ENCODE results near the gene MDM2.

MDM2 gene

DNA sequence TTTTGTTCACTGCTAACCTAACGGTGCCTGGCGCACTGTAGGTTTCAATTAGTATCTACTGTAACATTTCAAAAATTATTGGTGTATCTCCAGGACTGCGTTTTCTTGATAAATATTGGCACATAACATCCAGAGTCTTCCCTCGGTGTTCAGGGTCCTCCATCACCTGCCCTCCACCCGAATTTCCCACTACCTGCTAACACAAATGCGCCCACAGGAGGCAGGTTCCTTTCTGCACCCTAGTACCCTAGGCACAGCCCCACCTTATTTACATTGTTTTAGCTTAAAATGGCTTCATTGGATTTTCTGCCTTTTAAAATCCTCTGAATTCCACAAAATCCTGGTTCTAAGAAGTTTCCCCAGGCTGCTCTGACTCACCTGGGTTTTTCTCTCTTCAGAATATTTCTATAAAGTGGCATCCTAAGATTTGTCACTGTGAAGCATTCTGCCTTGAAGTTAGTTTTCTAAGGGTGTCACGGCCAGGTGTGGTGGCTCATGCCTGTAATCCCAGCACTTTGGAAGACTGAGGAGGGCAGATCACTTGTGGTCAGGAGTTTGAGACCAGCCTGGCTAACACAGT, 86.4 kb downstream of the MDM2 start:
- H3K27me3 Mint-ChIP-seq = peaks cover 12% of the 10 kb centered on the region
- no peaks in the 10 kb centered on the region for H3K9me3 Mint-ChIP-seq
- peaks cover 9% of the 10 kb centered on the region for H3K36me3 Mint-ChIP-seq (ENCODE audit: low read depth)
- H3K4me1 Mint-ChIP-seq (ENCODE audit: low read depth) = peaks cover 22% of the 10 kb centered on the region
- no peak overlapping the region for H3K4me3 Mint-ChIP-seq
- no peak overlapping the region for H3K27ac Mint-ChIP-seq

DNA sequence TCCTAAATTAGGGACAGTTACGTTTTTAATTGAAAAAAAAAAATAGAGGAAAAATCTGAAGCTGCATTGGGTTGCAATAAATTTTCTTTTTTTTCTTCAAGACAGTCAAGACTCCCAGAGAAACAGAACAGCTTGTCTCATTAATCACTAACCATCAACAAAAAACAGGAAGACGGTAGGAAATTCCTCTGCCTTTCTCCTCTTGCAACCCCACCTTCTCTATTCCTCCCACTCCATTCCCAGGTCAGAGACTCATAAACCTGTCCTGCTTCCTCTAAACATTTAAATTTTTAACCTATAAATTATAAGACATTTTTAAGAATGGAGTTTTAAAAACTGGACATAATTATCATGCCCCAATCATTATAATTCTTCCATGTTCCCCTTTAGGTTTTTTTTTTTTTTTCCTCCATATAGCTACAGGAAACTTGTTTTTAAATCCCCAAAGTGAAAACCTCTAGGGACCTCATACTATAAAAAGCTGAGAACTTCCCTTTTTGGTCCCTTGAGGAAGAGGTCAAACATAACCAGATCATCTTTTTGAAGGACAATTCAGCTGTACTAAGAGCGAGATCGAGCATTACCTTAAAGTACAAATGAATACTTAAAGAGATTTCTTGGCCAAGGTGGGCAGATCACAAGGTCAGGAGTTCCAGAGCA, 89.0 kb downstream of the MDM2 start:
- no peak overlapping the region for H3K4me3 Mint-ChIP-seq
- H3K27me3 Mint-ChIP-seq = peaks cover 23% of the 10 kb centered on the region
- H3K36me3 Mint-ChIP-seq (ENCODE audit: low read depth) = peaks cover 9% of the 10 kb centered on the region
- H3K4me1 Mint-ChIP-seq (ENCODE audit: low read depth) = peaks cover 7% of the 10 kb centered on the region
- no peak overlapping the region for H3K27ac Mint-ChIP-seq
- no peaks in the 10 kb centered on the region for H3K9me3 Mint-ChIP-seq

DNA sequence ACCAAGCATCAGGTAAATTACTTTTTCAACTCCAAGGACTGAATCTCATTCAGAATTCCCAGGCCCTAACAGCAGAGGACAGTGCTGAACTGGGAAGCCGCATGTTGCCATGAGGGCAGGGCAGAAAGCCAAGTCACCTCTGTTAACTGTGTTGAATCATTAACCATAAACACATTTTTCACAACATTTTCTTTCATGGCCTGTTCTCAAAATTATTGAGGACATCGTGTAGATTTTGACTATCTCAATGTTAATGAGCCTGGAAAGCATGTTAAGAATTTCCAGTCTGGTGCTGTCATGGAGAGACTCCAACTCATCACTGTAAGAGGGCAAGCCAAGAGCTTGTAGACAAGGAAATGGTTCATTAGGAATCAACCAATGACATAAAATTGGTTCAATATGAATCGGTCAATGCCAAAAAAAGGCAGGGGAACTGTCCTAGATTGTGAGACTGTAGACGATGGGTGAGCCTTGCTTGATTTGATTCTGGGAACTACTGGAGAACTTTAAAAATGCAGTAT, 91.3 kb downstream of the MDM2 start:
- H3K27me3 Mint-ChIP-seq = peaks cover 18% of the 10 kb centered on the region
- H3K27ac Mint-ChIP-seq = no peak overlapping the region
- H3K36me3 Mint-ChIP-seq (ENCODE audit: low read depth) = peaks cover 9% of the 10 kb centered on the region
- H3K4me1 Mint-ChIP-seq (ENCODE audit: low read depth) = peaks cover 7% of the 10 kb centered on the region
- H3K9me3 Mint-ChIP-seq = no peaks in the 10 kb centered on the region
- H3K4me3 Mint-ChIP-seq = no peak overlapping the region

DNA sequence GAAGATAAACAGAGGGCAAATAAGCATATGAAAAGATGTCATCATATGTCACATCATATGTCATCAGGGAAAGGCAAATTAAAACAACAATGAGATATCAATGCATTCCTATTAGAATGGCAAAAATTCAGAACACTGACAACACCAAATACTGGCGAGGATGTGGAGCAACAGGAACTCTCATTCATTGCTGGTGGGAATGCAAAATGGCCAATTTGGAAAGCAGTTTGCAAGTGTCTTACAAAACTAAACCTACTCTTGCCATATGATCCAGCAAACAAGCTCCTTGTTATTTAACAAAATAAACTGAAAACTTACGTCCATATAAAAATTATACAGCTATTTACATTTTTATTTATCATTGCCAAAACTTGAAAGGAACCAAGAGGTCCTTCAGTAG, 92.3 kb downstream of the MDM2 start:
- H3K4me3 Mint-ChIP-seq = no peak overlapping the region
- no peak overlapping the region for H3K27ac Mint-ChIP-seq
- H3K36me3 Mint-ChIP-seq (ENCODE audit: low read depth) = peaks cover 9% of the 10 kb centered on the region
- H3K4me1 Mint-ChIP-seq (ENCODE audit: low read depth) = peaks cover 16% of the 10 kb centered on the region
- H3K27me3 Mint-ChIP-seq = peaks cover 18% of the 10 kb centered on the region
- H3K9me3 Mint-ChIP-seq = no peaks in the 10 kb centered on the region

All from stimulated activated naive CD8-positive, alpha-beta T cell treated with anti-CD3 and anti-CD28 coated beads, Interleukin-15, Interleukin-2, amounts not matched to agents 100 ng/mL and 50 ng/mL, for 24 hours (primary cell).